ENCODE results near the gene TMEM150C.
"Not testable (repeated sequence)": the region's sequence is repeated elsewhere in the genome, so short reads cannot be mapped to it uniquely, and the experiment has no call there.

TMEM150C gene

DNA sequence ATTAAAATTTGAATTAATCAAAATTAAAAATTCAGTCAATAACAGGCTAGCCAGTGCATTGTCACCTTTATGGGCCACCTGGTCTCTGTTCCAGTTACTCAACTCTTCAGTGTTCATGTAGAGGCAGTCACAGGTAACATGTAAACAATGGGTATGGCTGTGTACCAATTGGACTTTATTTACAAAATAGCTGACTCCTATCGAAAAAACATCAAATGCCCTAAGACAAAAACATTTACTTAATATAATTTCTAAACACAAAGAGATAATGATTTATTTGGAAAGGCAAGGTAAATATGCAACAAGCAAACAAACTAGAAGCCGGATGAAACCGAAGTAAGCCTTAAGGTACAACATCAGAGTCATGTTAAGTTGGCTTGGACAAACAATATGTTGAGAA, 8.8 kb downstream of the TMEM150C start:
- H3K27ac ChIP-seq (replicated peaks) = no peak overlapping the region
- TF ChIP-seq, protein P1, sequence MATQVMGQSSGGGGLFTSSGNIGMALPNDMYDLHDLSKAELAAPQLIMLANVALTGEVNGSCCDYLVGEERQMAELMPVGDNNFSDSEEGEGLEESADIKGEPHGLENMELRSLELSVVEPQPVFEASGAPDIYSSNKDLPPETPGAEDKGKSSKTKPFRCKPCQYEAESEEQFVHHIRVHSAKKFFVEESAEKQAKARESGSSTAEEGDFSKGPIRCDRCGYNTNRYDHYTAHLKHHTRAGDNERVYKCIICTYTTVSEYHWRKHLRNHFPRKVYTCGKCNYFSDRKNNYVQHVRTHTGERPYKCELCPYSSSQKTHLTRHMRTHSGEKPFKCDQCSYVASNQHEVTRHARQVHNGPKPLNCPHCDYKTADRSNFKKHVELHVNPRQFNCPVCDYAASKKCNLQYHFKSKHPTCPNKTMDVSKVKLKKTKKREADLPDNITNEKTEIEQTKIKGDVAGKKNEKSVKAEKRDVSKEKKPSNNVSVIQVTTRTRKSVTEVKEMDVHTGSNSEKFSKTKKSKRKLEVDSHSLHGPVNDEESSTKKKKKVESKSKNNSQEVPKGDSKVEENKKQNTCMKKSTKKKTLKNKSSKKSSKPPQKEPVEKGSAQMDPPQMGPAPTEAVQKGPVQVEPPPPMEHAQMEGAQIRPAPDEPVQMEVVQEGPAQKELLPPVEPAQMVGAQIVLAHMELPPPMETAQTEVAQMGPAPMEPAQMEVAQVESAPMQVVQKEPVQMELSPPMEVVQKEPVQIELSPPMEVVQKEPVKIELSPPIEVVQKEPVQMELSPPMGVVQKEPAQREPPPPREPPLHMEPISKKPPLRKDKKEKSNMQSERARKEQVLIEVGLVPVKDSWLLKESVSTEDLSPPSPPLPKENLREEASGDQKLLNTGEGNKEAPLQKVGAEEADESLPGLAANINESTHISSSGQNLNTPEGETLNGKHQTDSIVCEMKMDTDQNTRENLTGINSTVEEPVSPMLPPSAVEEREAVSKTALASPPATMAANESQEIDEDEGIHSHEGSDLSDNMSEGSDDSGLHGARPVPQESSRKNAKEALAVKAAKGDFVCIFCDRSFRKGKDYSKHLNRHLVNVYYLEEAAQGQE (IDR thresholded peaks at IDR 0.05; ENCODE audit: insufficient replicate concordance, low read depth) = no peak
- no peak for TF ChIP-seq CTCF (IDR thresholded peaks at IDR 0.05; ENCODE audit: insufficient read depth, low read length)
- no peak for TF ChIP-seq GABPA (IDR thresholded peaks at IDR 0.05; ENCODE audit: low read depth)
- TF ChIP-seq POLR2AphosphoS5 (IDR thresholded peaks at IDR 0.05; ENCODE audit: low read depth) = no peak
- no peak for TF ChIP-seq SPI1 (IDR thresholded peaks at IDR 0.05; ENCODE audit: borderline replicate concordance, low read depth)
- no peak for DNase-seq (ENCODE audit: low read depth in 1 of 2, low spot score in 1 of 2)
- H3K27me3 ChIP-seq (ENCODE audit: insufficient read depth, poor library complexity, severe bottlenecking) = peaks cover 5% of the 10 kb centered on the region
- H3K4me3 ChIP-seq (replicated peaks; ENCODE audit: insufficient read depth, low read length) = no peak overlapping the region

- Histone ChIP-seq H3K27ac (replicated peaks) (no peak overlapping the region), H3K27me3 (ENCODE audit: insufficient read depth, poor library complexity, severe bottlenecking) (no peaks in the 10 kb centered on the region), H3K4me3 (replicated peaks; ENCODE audit: insufficient read depth, low read length) (no peak overlapping the region)
- no peak for DNase-seq (ENCODE audit: low read depth in 1 of 2, low spot score in 1 of 2)
- TF ChIP-seq, protein P1 (IDR thresholded peaks at IDR 0.05; ENCODE audit: insufficient replicate concordance, low read depth) = no peak
- TF ChIP-seq CTCF (IDR thresholded peaks at IDR 0.05; ENCODE audit: insufficient read depth, low read length) = no peak
- TF ChIP-seq POLR2AphosphoS5 (IDR thresholded peaks at IDR 0.05; ENCODE audit: low read depth) = no peak
- no peak for TF ChIP-seq GABPA (IDR thresholded peaks at IDR 0.05; ENCODE audit: low read depth)
- no peak for TF ChIP-seq SPI1 (IDR thresholded peaks at IDR 0.05; ENCODE audit: borderline replicate concordance, low read depth)
Measured at GRCh38 chr4:82551734-82552133, 10.1 kb downstream of the TMEM150C start.

DNA sequence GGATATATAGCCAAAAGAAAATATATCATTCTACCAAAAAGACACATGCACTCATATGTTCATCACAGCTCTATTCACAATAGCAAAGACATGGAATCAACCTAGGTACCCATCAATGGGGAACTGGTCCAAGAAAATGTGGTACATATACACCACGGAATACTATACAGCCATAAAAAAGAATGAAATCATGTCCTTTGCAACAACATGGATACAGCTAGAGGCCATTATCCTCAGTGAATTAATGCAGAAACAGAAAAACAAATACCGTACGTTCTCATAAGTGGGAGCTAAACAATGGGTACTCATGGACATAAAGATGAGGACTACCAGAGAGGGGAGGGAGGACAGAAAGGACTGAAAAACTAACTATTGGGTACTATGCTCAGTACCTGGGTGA, 13.9 kb downstream of the TMEM150C start:
- not testable (repeated sequence) for H3K4me3 ChIP-seq (replicated peaks; ENCODE audit: insufficient read depth, low read length); DNase-seq (ENCODE audit: low read depth in 1 of 2, low spot score in 1 of 2); H3K27me3 ChIP-seq (ENCODE audit: insufficient read depth, poor library complexity, severe bottlenecking); H3K27ac ChIP-seq (replicated peaks)

DNA sequence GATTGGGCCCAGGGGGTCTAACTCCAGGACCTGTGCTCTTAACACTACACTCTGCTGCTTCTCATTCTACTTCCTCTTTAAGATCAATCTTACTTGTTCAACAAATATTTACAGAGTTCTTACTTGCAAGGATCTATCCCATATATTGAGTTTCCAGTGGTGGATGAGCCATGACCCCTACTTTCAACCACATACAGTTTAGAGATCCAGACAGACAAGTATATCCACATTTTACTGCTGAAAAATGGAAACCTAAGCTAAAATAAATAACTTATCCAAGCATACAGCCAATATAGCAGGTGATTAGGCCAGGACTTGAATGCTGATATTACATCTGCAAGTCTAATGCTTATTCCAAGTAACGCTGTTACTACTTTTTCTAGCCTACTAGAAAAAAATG, 18.7 kb downstream of the TMEM150C start:
- DNase-seq (ENCODE audit: low read depth in 1 of 2, low spot score in 1 of 2) = no peak
- no peak overlapping the region for H3K27ac ChIP-seq (replicated peaks)
- no peak for TF ChIP-seq CTCF (IDR thresholded peaks at IDR 0.05; ENCODE audit: insufficient read depth, low read length)
- H3K27me3 ChIP-seq (ENCODE audit: insufficient read depth, poor library complexity, severe bottlenecking) = no peaks in the 10 kb centered on the region
- H3K4me3 ChIP-seq (replicated peaks; ENCODE audit: insufficient read depth, low read length) = no peak overlapping the region
